Activated effector memory CD4-positive, alpha-beta T cell treated with anti-CD3 and anti-CD28 coated beads, Interleukin-2, amount 50 U/mL, for 16 hours (primary cell): ENCODE data around the gene E2F4.

Experiments used
- DNase-seq: peaks from one replicate; pipeline ENCODE4 v3.0.0-alpha.2; 2020

Gene E2F4

GRCh38 chr16:67237396-67238277, 45.7 kb downstream of the E2F4 start:
- DNase-seq = no peak

- DNase-seq = no peak
These were observed 46.3 kb downstream of the E2F4 start for GRCh38 chr16:67238278-67238575.

GRCh38 chr16:67238806-67239470, 47.0 kb downstream of the E2F4 start:
- no peak for DNase-seq

GRCh38 chr16:67240506-67240905, 48.6 kb downstream of the E2F4 start:
- no peak for DNase-seq

DNA sequence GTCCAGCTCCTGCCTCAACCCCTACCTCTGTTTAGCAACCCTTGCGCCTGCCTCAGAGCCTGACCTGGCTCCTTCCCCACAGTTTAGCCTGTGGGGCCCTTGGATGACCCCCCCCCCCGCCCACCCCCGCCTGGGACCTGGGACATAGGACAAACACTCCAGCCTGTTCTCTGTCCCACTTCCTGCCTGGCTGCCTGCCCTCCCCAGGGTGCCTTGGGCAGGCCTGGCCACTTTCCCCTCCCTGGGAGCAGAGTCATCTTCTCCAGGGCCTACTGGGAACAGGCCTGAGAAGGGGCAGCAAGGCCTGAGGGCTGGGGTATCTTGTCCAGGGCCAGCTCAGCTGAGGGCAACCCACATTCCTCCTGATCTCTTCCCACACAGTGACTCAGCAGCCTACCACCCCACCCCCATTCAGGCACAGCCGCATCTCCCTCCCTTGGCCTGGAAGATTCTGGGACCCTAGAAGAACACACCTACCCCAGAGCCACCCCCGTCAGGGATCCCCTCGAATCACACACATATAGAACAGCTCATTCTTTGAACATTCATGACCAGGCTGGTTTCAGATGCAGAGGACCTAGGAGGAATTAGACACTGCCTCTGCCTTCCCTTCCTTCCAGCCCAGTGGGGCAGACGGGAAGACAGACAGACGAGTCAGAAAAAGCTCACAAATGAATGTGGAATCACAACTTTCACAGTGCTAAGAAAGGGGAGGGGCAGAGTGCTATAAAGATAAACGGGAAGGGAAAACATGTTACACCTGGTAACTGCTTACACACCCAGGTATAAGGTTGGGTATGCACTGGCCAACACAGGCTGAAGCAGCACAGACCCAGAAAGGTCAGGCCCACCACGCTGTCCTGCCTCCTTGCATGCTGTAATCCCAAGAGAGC, 49.3 kb downstream of the E2F4 start:
- DNase-seq = no peak

- DNase-seq = no peak
These were observed 50.3 kb downstream of the E2F4 start for GRCh38 chr16:67242138-67242730.

DNA sequence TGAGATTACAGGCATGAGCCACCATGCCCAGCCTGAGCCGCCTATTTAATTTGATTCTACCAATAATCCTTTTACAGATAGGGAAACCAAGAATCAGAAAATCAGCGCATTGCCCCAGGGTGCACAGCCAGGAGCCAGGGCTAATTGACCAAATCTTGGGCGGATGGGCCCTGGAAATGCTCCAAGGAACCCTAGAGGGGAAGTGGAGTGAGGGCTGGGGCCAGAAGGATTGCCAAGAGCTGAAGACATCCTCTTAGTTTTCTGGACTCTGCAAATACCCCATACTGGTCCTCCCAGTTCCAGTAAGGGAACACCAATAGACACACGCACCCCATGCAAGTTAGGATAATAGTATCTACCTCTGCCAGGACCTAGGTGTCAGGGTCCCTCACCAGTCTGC, 51.5 kb downstream of the E2F4 start:
- peak; percentile 56 for DNase-seq

- peak; percentile 92 for DNase-seq
These were observed 52.6 kb downstream of the E2F4 start for GRCh38 chr16:67244387-67245185.

DNA sequence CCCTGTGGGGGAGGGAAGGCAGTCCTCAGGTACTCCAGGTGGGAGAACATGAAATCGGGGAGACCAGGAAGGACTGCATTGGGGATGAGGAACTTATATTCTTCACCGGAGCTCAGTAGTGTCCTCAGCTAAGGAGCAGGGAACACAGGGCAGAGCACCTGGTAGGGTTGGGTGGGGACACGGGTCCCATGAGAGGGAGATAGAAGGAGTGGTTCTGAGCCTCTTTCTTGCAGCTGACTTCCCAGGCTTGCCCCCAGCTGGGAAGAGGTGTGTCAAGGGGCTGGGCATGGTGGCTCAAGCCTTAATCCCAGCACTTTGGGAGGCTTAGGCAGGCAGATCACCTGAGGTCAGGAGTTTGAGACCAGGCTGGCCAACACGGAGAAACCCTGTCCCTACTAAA, 53.2 kb downstream of the E2F4 start:
- peak; percentile 62 for DNase-seq

DNA sequence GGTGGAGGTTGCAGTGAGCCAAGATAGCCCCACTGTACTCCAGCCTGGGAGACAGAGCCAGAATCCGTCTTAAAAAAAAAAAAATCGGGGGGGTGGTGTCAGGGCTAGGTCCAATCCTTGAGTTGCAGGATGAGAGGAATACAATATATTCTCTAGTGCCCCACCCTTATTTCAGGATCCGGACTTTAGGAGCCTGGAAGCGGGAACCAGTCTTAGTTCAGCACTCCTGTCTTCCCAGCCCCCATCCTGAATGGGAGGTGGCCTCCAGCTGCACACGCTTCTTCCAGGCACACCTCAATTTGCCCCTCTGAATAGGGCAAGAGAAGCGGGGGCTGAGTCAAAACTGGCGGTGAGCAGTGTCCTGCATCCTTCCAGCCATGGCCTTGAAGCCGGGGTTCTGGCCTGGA, 53.7 kb downstream of the E2F4 start:
- DNase-seq = peak; percentile 54

- peak; percentile 83 for DNase-seq
These were observed 54.3 kb downstream of the E2F4 start for GRCh38 chr16:67246081-67246755.

GRCh38 chr16:67246756-67247191, 54.8 kb downstream of the E2F4 start:
- no peak for DNase-seq

GRCh38 chr16:67247192-67248072, 55.5 kb downstream of the E2F4 start, which contains the start of gene FHOD1:
Gene FHOD1, minus strand, starts transcription at chr16:67247481. Its CDS starts 71 bp downstream, at chr16:67247410.
- peak; percentile 99 for DNase-seq

DNA sequence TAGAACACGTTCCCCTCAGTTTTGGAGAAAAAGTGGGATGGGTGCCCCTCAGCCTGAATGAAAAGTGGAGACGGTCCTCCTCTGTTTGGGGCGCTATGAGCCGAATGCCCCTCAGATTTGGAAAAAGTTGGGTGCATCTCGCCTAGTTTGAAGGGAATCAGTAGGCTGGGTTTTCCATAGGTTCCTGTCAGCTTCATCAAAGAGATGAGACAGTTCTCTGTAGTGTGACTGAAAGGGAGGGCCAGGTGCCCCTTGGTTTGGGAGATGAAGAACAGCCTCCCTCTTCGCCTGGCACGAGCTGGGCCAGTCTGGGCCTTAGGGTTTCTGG, 56.1 kb downstream of the E2F4 start:
- DNase-seq = no peak
